Liver (tissue), 9 donors: ENCODE measurements around the gene CSTPP1. TPM values are rescaled to one million over a fixed set of nuclear protein-coding genes. Genes with fewer than 3 reads are reported as not detected.

ENCODE experiments used
- DNase-seq: peaks from one replicate; pipeline ENCODE4 v3.0.0-alpha.2; 2017; ENCODE audit warnings: low spot score
- H3K27ac ChIP-seq, 2 donors: one replicate each; pipeline ENCODE4 v1.7.0; 2013; ENCODE audit warnings: inconsistent platforms in 2 of 2, low read length in 2 of 2, control low read depth in 1 of 2, low read depth in 1 of 2, mild to moderate bottlenecking in 1 of 2
- H3K27me3 ChIP-seq, 4 donors: one replicate each; pipeline versions ENCODE4 v1.6.1 to v1.7.0; 2013; ENCODE audit warnings: low read length in 3 of 4, inconsistent platforms in 1 of 4, mild to moderate bottlenecking in 1 of 4, moderate library complexity in 1 of 4; ENCODE audit not compliant: control insufficient read depth in 4 of 4, insufficient read depth in 4 of 4
- H3K36me3 ChIP-seq, 4 donors: one replicate each; pipeline versions ENCODE4 v1.6.1 to v1.7.0; 2013; ENCODE audit warnings: low read length in 3 of 4, mild to moderate bottlenecking in 3 of 4, low read depth in 1 of 4, moderate library complexity in 1 of 4; ENCODE audit not compliant: control insufficient read depth in 4 of 4, insufficient read depth in 3 of 4
- H3K4me1 ChIP-seq, 4 donors: one replicate each; pipeline versions ENCODE4 v1.6.1 to v1.7.0; 2013; ENCODE audit warnings: low read length in 3 of 4, mild to moderate bottlenecking in 3 of 4, moderate library complexity in 1 of 4; ENCODE audit not compliant: control insufficient read depth in 4 of 4, insufficient read depth in 4 of 4
- H3K4me3 ChIP-seq, 3 donors: one replicate each; pipeline versions ENCODE4 v1.6.1 to v1.7.0; 2013; ENCODE audit warnings: low read length in 3 of 3, control low read depth in 1 of 3, low read depth in 1 of 3, mild to moderate bottlenecking in 1 of 3
- H3K9ac ChIP-seq, 2 donors: one replicate each; pipeline ENCODE4 v1.7.0; 2013; ENCODE audit warnings: low read length in 2 of 2, mild to moderate bottlenecking in 2 of 2, moderate library complexity in 2 of 2, control low read depth in 1 of 2, low read depth in 1 of 2
- H3K9me3 ChIP-seq, 4 donors: one replicate each; pipeline versions ENCODE4 v1.6.1 to v1.7.0; 2013; ENCODE audit warnings: low read length in 3 of 4; ENCODE audit not compliant: control insufficient read depth in 4 of 4
- ATF3 ChIP-seq: IDR thresholded peaks from 2 replicates; pipeline ENCODE4 v1.6.1; 2016; ENCODE audit warnings: antibody characterized with exemption
- CTCF ChIP-seq: fragments of 150-350 bp; IDR thresholded peaks from 2 replicates; pipeline ENCODE4 v1.5.1; 2017; ENCODE audit warnings: improper control_type of control experiment, low read depth, low read length; ENCODE audit not compliant: missing input control
- EGR1 ChIP-seq, 2 donors: IDR thresholded peaks; 2 replicates each; pipeline ENCODE4 v1.6.1; 2016 to 2018; ENCODE audit warnings: antibody characterized with exemption in 2 of 2, low read depth in 2 of 2
- FOXA1 ChIP-seq: IDR thresholded peaks from 2 replicates; pipeline ENCODE4 v1.6.1; 2016; ENCODE audit warnings: antibody characterized with exemption
- FOXA2 ChIP-seq: IDR thresholded peaks from 2 replicates; pipeline ENCODE4 v1.6.1; 2016; ENCODE audit warnings: antibody characterized with exemption
- GABPA ChIP-seq, 2 donors: IDR thresholded peaks in 1 of 2; conservative IDR thresholded peaks in 1 of 2; 2 replicates each; pipeline ENCODE4 v1.6.1; 2016; ENCODE audit warnings: antibody characterized with exemption in 2 of 2, mild to moderate bottlenecking in 1 of 2, moderate library complexity in 1 of 2
- HNF4A ChIP-seq, 2 donors: conservative IDR thresholded peaks; 2 replicates each; pipeline ENCODE4 v1.6.1; 2016; ENCODE audit warnings: antibody characterized with exemption in 2 of 2, mild to moderate bottlenecking in 2 of 2
- HNF4G ChIP-seq: IDR thresholded peaks from 2 replicates; pipeline ENCODE4 v1.6.1; 2016; ENCODE audit warnings: antibody characterized with exemption
- JUND ChIP-seq, 2 donors: IDR thresholded peaks; 2 replicates each; pipeline ENCODE4 v1.6.1; 2016; ENCODE audit warnings: antibody characterized with exemption in 2 of 2
- MAX ChIP-seq: IDR thresholded peaks from 2 replicates; pipeline ENCODE4 v1.6.1; 2016; ENCODE audit warnings: antibody characterized with exemption
- NR2F2 ChIP-seq: IDR thresholded peaks from 2 replicates; pipeline ENCODE4 v1.6.1; 2016; ENCODE audit warnings: antibody characterized with exemption
- RAD21 ChIP-seq, 2 donors: IDR thresholded peaks; 2 replicates each; pipeline ENCODE4 v1.6.1; 2016; ENCODE audit warnings: antibody characterized with exemption in 2 of 2, mild to moderate bottlenecking in 2 of 2
- REST ChIP-seq: IDR thresholded peaks from 2 replicates; pipeline ENCODE4 v1.6.1; 2016; ENCODE audit warnings: antibody characterized with exemption, mild to moderate bottlenecking
- RXRA ChIP-seq, 2 donors: IDR thresholded peaks; 2 replicates each; pipeline ENCODE4 v1.6.1; 2017 to 2018; ENCODE audit warnings: antibody characterized with exemption in 2 of 2, mild to moderate bottlenecking in 1 of 2
- SP1 ChIP-seq: IDR thresholded peaks from 2 replicates; pipeline ENCODE4 v1.6.1; 2018; ENCODE audit warnings: antibody characterized with exemption, mild to moderate bottlenecking
- TAF1 ChIP-seq: conservative IDR thresholded peaks from 2 replicates; pipeline ENCODE4 v1.6.1; 2016; ENCODE audit warnings: antibody characterized with exemption, mild to moderate bottlenecking
- YY1 ChIP-seq: IDR thresholded peaks from 2 replicates; pipeline ENCODE4 v1.6.1; 2016; ENCODE audit warnings: antibody characterized with exemption, mild to moderate bottlenecking
- ZBTB33 ChIP-seq: IDR thresholded peaks from 2 replicates; pipeline ENCODE4 v1.6.1; 2016; ENCODE audit warnings: antibody characterized with exemption
- WGBS: extraction: QIAGEN DNeasy Blood & Tissue Kit; methylation state at CpG from one replicate; pipeline ENCODE4 v1.1.7; 2013; 5-methylcytosine and 5-hydroxymethylcytosine counted together
- polyA plus RNA-seq, 2 donors: library from polyadenylated mRNA; stranded (reverse) in 1 of 2; unstranded in 1 of 2; fragments of 200-250 nt in 1 of 2; fragments of >200 nt in 1 of 2; fragmentation: Nextera tagmentation in 1 of 2; extraction: Ambion mirVana in 1 of 2; gene quantifications; one replicate each; pipeline versions ENCODE4 v1.2.1 to v1.2.3, GENCODE V29; 2013 to 2015
- total RNA-seq, 2 donors: library from RNA; depleted of rRNA; stranded (reverse); fragments of >200 nt; gene quantifications; one replicate each; pipeline ENCODE4 v1.2.3, GENCODE V29; 2014
- donor health status: healthy.
- donor health status: healthy.
- donor health status: healthy.
- donor health status: healthy.
- donor health status: healthy.

CSTPP1 gene
- total and polyA plus RNA-seq, 4 donors, result 5.4 to 6.6 (median 5.7) TPM

- Histone ChIP-seq H3K4me1 (no peaks in the 10 kb centered on the region), H3K27ac (no peak overlapping the region), H3K9me3 (no peaks in the 10 kb centered on the region), H3K4me3 (no peak overlapping the region), H3K36me3 (no peaks in the 10 kb centered on the region), H3K27me3 (no peaks in the 10 kb centered on the region), H3K9ac (no peak overlapping the region)
- WGBS, result 74% methylated on average over 1 of the region's 1 CpG
- TF ChIP-seq HNF4G (no peak), RXRA (IDR thresholded peaks at IDR 0.05) (no peak), ATF3 (no peak), FOXA2 (no peak), TAF1 (no peak), JUND (IDR thresholded peaks at IDR 0.05) (no peak), MAX (no peak), FOXA1 (no peak), NR2F2 (no peak), YY1 (no peak), CTCF (no peak), HNF4A (conservative IDR thresholded peaks at IDR 0.05) (no peak), GABPA (IDR thresholded peaks at IDR 0.05 in 1 of 2, conservative IDR thresholded peaks at IDR 0.05 in 1 of 2) (no peak), REST (no peak), SP1 (no peak), EGR1 (IDR thresholded peaks at IDR 0.05; ENCODE audit: low read depth in 2 of 2) (no peak), RAD21 (IDR thresholded peaks at IDR 0.05) (no peak), ZBTB33 (no peak)
- no peak for DNase-seq
These were observed 114.7 kb downstream of the CSTPP1 start for GRCh38 chr11:47051217-47051616.

- Histone ChIP-seq H3K4me3 (no peak overlapping the region), H3K27ac (no peak overlapping the region), H3K9me3 (no peaks in the 10 kb centered on the region), H3K9ac (no peak overlapping the region), H3K36me3 (no peaks in the 10 kb centered on the region), H3K4me1 (no peaks in the 10 kb centered on the region), H3K27me3 (no peaks in the 10 kb centered on the region)
- no peak for DNase-seq
- WGBS, result 93% methylated on average over 7 of the region's 7 CpGs
- no peak for TF ChIP-seq REST
- TF ChIP-seq CTCF, result no peak
- no peak for TF ChIP-seq RXRA (IDR thresholded peaks at IDR 0.05)
- no peak for TF ChIP-seq FOXA2
- TF ChIP-seq SP1, result no peak
- TF ChIP-seq YY1, result no peak
- no peak for TF ChIP-seq GABPA (IDR thresholded peaks at IDR 0.05 in 1 of 2, conservative IDR thresholded peaks at IDR 0.05 in 1 of 2)
- no peak for TF ChIP-seq HNF4A (conservative IDR thresholded peaks at IDR 0.05)
- no peak for TF ChIP-seq ATF3
- TF ChIP-seq RAD21 (IDR thresholded peaks at IDR 0.05), result no peak
These were observed 115.6 kb downstream of the CSTPP1 start for GRCh38 chr11:47052165-47052564.
